ENCODE measurements around the gene CYP3A5.
"Not testable (repeated sequence)": the region's sequence is repeated elsewhere in the genome, so short reads cannot be mapped to it uniquely, and the experiment has no call there.

The CYP3A5 gene

GRCh38 chr7:99679400-99680191 is at the start of gene CYP3A5:
TSS of gene CYP3A5 (minus strand) at chr7:99679996. CDS start at chr7:99679896, 100 bp downstream.
- peak; percentile 46 for DNase-seq

GRCh38 chr7:99728615-99729014 is 48.8 kb upstream of the CYP3A5 start:
- DNase-seq: no peak

DNA sequence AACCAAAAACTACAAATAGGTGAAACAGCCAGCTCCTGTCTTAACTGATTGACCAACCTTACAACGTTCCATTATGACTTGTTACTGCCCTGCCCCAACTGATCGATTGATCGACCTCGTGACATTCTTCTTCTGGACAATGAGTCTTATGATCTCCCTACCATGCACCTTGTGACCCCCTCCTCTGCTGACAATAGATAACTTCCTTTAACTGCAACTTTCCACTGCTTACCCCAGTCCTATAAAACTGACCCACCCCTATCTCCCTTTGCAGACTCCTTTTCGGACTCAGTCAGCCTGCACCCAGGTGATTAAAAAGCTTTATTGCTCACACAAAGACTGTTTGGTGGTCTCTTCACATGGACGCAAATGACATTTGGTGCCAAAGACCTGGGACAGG is 43.4 kb upstream of the CYP3A5 start:
- not testable (repeated sequence) for DNase-seq

- DNase-seq: peak; percentile 32
Measured at GRCh38 chr7:99720800-99721595, 41.2 kb upstream of the CYP3A5 start.

- no peak for DNase-seq
Measured at GRCh38 chr7:99719996-99720769, 40.4 kb upstream of the CYP3A5 start.

DNA sequence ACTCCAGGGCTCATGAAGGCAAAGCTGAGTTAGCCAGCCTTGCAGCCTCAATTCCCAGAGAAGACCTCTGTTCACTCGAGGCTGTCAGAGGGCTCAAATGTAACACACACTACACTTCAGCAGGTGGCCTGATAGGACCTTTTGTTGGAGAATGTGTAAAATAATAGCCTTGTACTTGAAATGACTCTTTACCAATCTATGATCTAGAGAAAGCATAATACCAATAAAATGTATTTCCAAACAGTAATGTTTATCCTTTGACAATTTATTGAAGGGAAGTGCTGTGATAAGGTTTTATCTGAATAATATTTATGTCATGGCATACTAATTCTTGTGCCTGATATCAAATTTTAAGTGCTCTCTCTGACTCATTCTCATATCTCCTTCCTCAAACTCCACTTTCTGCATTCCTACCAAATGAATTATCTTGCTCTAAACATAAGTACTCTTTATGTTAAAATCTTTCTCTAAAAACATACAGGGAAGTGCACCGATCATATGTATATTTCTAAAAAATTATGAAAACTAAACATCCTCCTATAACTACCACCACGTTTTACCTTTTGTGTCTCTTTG is 34.3 kb upstream of the CYP3A5 start:
- no peak for DNase-seq

DNA sequence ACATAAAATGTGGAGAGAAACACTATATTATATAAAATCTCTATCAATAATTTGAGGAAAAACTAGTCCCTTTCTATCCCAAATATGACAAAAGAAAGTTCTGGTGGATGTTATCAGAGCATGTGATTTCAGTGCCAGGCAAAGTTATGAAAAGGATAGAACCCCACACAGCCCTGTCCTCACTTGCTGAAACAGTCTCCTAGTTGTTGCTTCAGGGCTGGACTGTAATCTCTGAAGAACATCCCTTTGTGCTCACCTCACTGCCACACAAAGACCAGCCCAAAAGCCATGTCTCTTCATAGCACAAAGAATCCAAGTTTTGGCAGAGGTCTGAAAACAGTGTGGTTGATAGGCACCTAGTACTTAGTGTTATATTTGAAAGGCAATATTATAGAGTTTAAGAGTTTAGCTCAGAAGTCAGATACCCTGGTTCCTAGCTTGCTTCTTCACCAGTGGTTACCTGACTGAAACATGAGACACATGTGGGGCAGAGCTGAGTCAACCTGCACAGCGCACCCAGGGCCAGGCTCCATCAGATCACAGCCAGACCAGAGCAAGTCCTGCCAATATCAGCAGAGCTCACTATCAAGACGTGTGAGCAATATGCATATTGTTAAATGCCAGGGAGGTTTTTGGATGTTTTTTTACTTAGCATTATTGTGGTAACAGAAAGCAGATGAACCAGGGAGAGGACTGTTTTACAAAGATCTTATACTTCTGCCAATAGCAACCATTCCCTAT is 30.2 kb upstream of the CYP3A5 start:
- no peak for DNase-seq

- DNase-seq: no peak
Measured at GRCh38 chr7:99709260-99709659, 29.5 kb upstream of the CYP3A5 start.

- DNase-seq: no peak
Measured at GRCh38 chr7:99707096-99707495, 27.3 kb upstream of the CYP3A5 start.

- no peak for DNase-seq
Measured at GRCh38 chr7:99699946-99700345, 20.1 kb upstream of the CYP3A5 start.

GRCh38 chr7:99698867-99699730 is 19.3 kb upstream of the CYP3A5 start:
- DNase-seq: not testable (repeated sequence)

DNA sequence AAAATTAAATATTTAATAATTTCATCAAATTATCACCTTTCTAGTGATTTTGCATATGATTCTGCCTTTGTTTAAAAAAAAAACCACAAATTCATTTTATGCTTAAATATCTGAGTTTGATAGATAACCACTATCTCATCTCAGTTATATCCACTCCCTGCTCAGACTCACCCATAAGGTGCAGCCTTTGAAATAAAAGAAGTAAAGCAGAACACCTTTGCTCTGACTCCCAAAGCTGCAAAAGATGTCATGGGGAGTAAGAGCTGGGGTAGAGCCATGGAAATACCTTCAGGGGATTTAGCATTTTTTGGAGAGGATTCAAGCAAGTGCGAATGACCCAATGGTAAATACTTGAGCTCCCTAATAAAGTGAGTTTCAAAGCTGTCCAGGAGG is 15.1 kb upstream of the CYP3A5 start:
- DNase-seq: no peak

DNA sequence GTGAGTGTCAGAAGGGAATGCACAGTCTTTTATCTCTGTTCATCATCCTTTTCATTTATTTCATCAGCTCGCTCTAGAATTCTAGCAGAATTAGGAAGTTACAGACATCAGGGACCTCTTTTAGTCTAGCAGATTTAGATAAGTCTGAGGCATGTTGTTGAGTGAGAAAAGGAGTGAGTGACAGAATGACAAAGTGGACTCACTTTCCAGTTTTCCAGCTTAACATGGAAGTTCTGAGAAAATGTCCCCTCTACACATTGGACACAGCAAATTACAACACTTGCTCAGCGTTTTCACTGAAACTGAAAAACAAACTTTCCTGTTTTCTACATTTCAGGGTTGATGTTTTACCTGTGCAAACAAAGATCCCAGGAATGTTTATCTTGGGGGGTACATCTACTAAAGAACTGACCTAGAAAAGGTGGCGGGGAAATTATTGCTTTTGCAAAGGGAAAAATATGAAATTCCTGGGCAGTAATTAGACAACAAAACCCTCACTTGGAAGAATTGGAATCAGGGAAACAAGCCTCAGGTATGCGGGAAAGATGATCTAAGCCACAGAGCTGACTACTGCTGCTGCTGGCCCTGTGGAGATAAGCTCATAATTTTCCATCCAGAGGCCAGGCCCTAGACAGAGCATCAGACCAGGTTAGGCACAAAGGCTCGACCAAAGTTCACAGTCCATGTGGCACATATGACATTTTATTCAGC is 14.6 kb upstream of the CYP3A5 start:
- no peak for DNase-seq

DNA sequence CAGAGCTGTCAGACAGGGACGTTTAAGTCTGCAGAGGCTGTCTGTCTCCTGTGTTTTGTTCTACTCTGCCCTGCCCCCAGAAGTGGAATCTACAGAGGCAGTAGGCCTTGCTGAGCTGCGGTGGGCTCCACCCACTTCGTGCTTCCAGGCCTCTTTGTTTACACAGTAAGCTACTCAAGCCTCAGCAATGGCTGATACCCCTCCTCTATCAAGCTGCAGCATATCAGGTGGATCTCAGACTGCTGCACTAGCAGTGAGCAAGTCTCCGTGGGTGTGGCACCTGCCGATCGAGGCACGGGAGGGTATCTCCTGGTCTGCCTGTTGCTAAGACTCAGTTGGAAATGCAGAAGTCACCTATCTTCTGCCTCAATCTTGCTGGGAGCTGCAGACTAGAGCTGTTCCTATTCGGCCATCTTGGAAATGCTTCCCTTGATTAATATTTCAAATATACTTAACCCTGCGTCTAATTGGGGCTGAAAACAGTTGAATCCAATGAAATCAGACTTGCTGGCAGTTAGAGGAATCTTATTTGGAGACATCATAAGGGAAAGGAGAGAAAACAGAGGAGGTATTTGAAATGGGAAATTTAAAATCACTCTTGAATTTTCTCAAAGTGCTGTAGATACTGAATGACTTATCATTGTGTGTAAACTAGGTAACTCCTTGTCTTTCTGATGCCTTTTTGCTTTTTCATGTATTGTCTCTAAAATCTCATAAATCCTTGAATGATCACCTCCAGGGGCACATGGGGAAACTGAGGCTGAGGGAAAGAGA is 13.8 kb upstream of the CYP3A5 start:
- DNase-seq: no peak

GRCh38 chr7:99693100-99693426 is 13.3 kb upstream of the CYP3A5 start:
- DNase-seq: no peak

DNA sequence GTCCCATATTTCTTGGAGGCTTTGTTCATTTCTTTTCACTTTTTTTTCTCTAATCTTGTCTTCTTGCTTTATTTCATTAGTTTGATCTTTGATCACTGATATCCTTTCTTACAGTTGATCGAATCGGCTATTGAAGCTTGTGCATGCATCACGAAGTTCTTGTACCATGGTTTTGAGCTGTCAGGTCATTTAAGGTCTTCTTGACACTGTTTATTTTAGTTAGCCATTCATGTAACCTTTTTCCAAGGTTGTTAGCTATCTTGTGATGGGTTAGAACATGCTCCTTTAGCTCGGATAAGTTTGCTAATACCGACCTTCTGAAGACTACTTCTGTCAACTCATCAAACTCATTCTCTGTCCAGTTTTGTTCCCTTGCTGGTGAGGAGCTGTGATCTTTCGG is 12.8 kb upstream of the CYP3A5 start:
- not testable (repeated sequence) for DNase-seq

DNA sequence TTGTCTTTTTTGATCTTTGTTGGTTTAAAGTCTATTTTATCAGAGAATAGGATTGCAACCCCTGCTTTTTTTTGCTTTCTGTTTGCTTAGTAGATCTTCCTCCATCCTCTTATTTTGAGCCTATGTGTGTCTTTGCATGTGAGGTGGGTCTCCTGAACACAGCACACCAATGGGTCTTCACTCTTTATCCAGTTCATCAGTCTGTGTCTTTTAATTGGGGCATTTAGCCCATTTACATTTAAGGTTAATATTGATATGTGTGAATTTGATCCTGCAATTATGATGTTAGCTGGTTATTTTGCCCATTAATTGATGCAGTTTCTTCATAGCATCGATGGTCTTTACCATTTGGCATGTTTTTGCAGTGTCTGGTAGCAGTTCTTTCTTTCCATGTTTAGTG is 11.9 kb upstream of the CYP3A5 start:
- not testable (repeated sequence) for DNase-seq

DNA sequence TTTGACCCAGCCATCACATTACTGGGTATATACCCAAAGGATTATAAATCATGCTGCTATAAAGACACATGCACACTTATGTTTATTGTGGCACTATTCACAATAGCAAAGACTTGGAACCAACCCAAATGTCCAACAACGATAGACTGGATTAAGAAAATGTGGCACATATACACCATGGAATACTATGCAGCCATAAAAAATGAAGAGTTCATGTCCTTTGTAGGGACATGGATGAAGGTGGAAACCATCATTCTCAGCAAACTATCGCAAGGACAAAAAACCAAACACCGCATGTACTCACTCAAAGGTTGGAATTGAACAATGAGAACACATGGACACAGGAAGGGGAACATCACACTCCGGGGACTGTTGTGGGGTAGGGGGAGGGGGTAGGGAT is 11.1 kb upstream of the CYP3A5 start:
- not testable (repeated sequence) for DNase-seq

DNA sequence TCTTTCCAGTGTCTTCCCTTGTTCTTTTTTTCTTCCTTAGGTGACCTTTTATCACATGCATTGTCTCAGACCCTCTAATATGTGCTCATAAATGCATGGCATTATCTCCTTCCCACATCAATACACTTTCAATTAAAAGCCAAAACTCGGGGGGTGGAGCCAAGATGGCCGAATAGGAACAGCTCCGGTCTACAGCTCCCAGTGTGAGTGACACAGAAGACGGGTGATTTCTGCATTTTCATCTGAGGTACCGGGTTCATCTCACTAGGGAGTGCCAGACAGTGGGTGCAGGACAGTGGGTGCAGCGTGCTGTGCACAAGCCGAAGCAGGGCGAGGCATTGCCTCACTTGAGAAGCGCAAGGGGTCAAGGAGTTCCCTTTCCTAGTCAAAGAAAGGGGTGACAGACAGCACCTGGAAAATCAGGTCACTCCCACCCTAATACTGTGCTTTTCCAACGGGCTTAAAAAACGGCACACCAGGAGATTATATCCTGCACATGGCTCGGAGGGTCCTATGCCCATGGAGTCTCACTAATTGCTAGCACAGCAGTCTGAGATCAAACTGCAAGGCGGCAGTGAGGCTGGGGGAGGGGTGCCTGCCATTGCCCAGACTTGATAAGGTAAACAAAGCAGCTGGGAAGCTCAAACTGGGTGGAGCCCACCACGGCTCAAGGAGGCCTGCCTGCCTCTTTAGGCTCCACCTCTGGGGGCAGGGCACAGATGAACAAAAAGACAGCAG is 6.2 kb upstream of the CYP3A5 start:
- DNase-seq: not testable (repeated sequence)
